IMR-90 (cell line): ENCODE data around the gene KLK11. TPM values are rescaled to one million over a fixed set of nuclear protein-coding genes. Genes with fewer than 3 reads are reported as not detected.

ENCODE experiments used
- ATAC-seq: fragments of 200-7000 bp; cut with Tn5 transposase; 2 replicates; pipeline ENCODE4 v1.9.1; 2020; ENCODE audit warnings: low read depth, mild to moderate bottlenecking, moderate library complexity
- BruUV-seq: library from RNA; stranded (reverse); fragments of 400-500 nt; replicated peaks from 2 replicates; lab custom pipeline; 2021; lab: Mats Ljungman, UMichigan
- CTCF ChIA-PET: fragments of 300-600 bp; formaldehyde crosslinking; extraction: SDS; loops from one replicate; lab custom pipeline; 2021; ENCODE audit warnings: antibody characterized with exemption; lab: Yijun Ruan, JAX
- POLR2A ChIA-PET: fragments of 300-600 bp; sonication (Branson Sonifier 250); formaldehyde crosslinking; loops from one replicate; lab custom pipeline; 2022; ENCODE audit warnings: antibody characterized with exemption; ENCODE audit not compliant: unreplicated experiment; lab: Charles Lee
- DNase-seq: peaks from one replicate; pipeline ENCODE4 v3.0.0; 2013
- H2AFZ ChIP-seq: replicated peaks from 2 replicates; pipeline ENCODE3; 2013; ENCODE audit warnings: low read length, mild to moderate bottlenecking; ENCODE audit not compliant: poor library complexity
- H2AK5ac ChIP-seq: 2 replicates; pipeline ENCODE4 v1.6.1; 2013; ENCODE audit warnings: low read depth, low read length, inconsistent platforms
- H2AK9ac ChIP-seq: replicated peaks from 2 replicates; pipeline ENCODE3; 2013; ENCODE audit warnings: mild to moderate bottlenecking, low read depth, low read length, moderate library complexity; ENCODE audit not compliant: poor library complexity
- H2BK120ac ChIP-seq: 2 replicates; pipeline ENCODE4 v1.6.1; 2013; ENCODE audit warnings: low read depth, low read length, inconsistent platforms
- H2BK15ac ChIP-seq: 3 replicates; pipeline ENCODE4 v1.6.1; 2013; ENCODE audit warnings: low read depth, low read length, inconsistent platforms
- H2BK20ac ChIP-seq: 2 replicates; pipeline ENCODE4 v1.6.1; 2013; ENCODE audit warnings: low read depth, mild to moderate bottlenecking, inconsistent platforms, low read length, moderate library complexity
- H2BK5ac ChIP-seq: 2 replicates; pipeline ENCODE4 v1.6.1; 2013; ENCODE audit warnings: mild to moderate bottlenecking, low read depth, low read length, inconsistent platforms; ENCODE audit not compliant: poor library complexity, severe bottlenecking
- H3K14ac ChIP-seq: replicated peaks from 2 replicates; pipeline ENCODE4 v1.6.1; 2013; ENCODE audit warnings: low read depth, low read length, inconsistent platforms
- H3K18ac ChIP-seq: 2 replicates; pipeline ENCODE4 v1.6.1; 2013; ENCODE audit warnings: low read depth, low read length, control low read depth
- H3K23ac ChIP-seq: 2 replicates; pipeline ENCODE4 v1.6.1; 2013; ENCODE audit warnings: low read depth, low read length, inconsistent platforms
- H3K27ac ChIP-seq: 2 replicates; pipeline ENCODE4 v1.5.1; 2013; ENCODE audit warnings: mild to moderate bottlenecking, control low read depth, low read length; ENCODE audit not compliant: insufficient read depth
- H3K27me3 ChIP-seq: 2 replicates; pipeline ENCODE4 v1.6.1; 2013; ENCODE audit warnings: low read length; ENCODE audit not compliant: control insufficient read depth, insufficient read depth
- H3K36me3 ChIP-seq: 2 replicates; pipeline ENCODE4 v1.6.1; 2013; ENCODE audit warnings: low read length, mixed read lengths; ENCODE audit not compliant: control insufficient read depth, insufficient read depth
- H3K4ac ChIP-seq: 2 replicates; pipeline ENCODE4 v1.6.1; 2013; ENCODE audit warnings: low read depth, low read length, inconsistent platforms
- H3K4me1 ChIP-seq: 2 replicates; pipeline ENCODE4 v1.6.1; 2013; ENCODE audit warnings: low read length, mixed read lengths; ENCODE audit not compliant: control insufficient read depth, insufficient read depth
- H3K4me2 ChIP-seq: 2 replicates; pipeline ENCODE4 v1.6.1; 2013; ENCODE audit warnings: low read depth, mild to moderate bottlenecking, control low read depth, low read length, moderate library complexity
- H3K4me3 ChIP-seq: 2 replicates; pipeline ENCODE4 v1.5.1; 2013; ENCODE audit warnings: low read depth, mild to moderate bottlenecking, control low read depth, low read length, moderate library complexity; ENCODE audit not compliant: insufficient read depth
- H3K56ac ChIP-seq: 2 replicates; pipeline ENCODE4 v1.6.1; 2013; ENCODE audit warnings: low read length, inconsistent platforms; ENCODE audit not compliant: insufficient read depth; ENCODE audit errors: extremely low read depth
- H3K79me1 ChIP-seq, 2 experiments: 2 replicates each; pipeline ENCODE4 v1.6.1; 2013; ENCODE audit warnings: low read length in 2 of 2, inconsistent platforms in 1 of 2, low read depth in 1 of 2
- H3K9ac ChIP-seq: 2 replicates; pipeline ENCODE4 v1.6.1; 2013; ENCODE audit warnings: low read depth, low read length, control low read depth
- H3K9me1 ChIP-seq: 2 replicates; pipeline ENCODE4 v1.6.1; 2013; ENCODE audit warnings: low read length, inconsistent platforms; ENCODE audit not compliant: insufficient read depth
- H3K9me3 ChIP-seq: 2 replicates; pipeline ENCODE4 v1.6.1; 2013; ENCODE audit warnings: low read length; ENCODE audit not compliant: control insufficient read depth, insufficient read depth
- H4K20me1 ChIP-seq: 2 replicates; pipeline ENCODE4 v1.6.1; 2013; ENCODE audit warnings: low read length, inconsistent platforms; ENCODE audit not compliant: insufficient read depth
- H4K5ac ChIP-seq: 2 replicates; pipeline ENCODE4 v1.6.1; 2013; ENCODE audit warnings: mild to moderate bottlenecking, low read depth, low read length, control low read depth
- H4K8ac ChIP-seq, 2 experiments: 2 replicates each; pipeline ENCODE4 v1.6.1; 2013; ENCODE audit warnings: low read depth in 2 of 2, low read length in 2 of 2, control low read depth in 1 of 2, inconsistent platforms in 1 of 2
- H4K91ac ChIP-seq: 2 replicates; pipeline ENCODE4 v1.6.1; 2013; ENCODE audit warnings: low read depth, low read length, inconsistent platforms; ENCODE audit not compliant: insufficient read depth
- BHLHE40 ChIP-seq: fragments of 150-350 bp; IDR thresholded peaks from 2 replicates; pipeline ENCODE4 v1.6.1; 2016; ENCODE audit warnings: mild to moderate bottlenecking, low read depth, low read length
- CEBPB ChIP-seq: IDR thresholded peaks from 2 replicates; pipeline ENCODE4 v1.6.1; 2012; ENCODE audit warnings: low read depth, low read length, improper control_type of control experiment
- CHD1 ChIP-seq: IDR thresholded peaks from 2 replicates; pipeline ENCODE4 v1.6.1; 2012; ENCODE audit warnings: low read depth, low read length, improper control_type of control experiment
- CTCF ChIP-seq: conservative IDR thresholded peaks from 2 replicates; pipeline ENCODE4 v1.5.1; 2012; ENCODE audit warnings: mild to moderate bottlenecking, low read depth, low read length, improper control_type of control experiment
- FOS ChIP-seq: fragments of 150-350 bp; IDR thresholded peaks from 2 replicates; pipeline ENCODE4 v1.6.1; 2016; ENCODE audit warnings: low read depth, low read length
- MAFK ChIP-seq: IDR thresholded peaks from 2 replicates; pipeline ENCODE4 v1.6.1; 2012; ENCODE audit warnings: low read depth, low read length, improper control_type of control experiment
- MAZ ChIP-seq: IDR thresholded peaks from 2 replicates; pipeline ENCODE4 v1.6.1; 2012; ENCODE audit warnings: low read depth, mild to moderate bottlenecking, low read length, improper control_type of control experiment, moderate library complexity, borderline replicate concordance
- MXI1 ChIP-seq: IDR thresholded peaks from 2 replicates; pipeline ENCODE4 v1.6.1; 2012; ENCODE audit warnings: low read depth, mild to moderate bottlenecking, low read length, moderate library complexity, borderline replicate concordance
- NFE2L2 ChIP-seq: fragments of 150-350 bp; IDR thresholded peaks from 2 replicates; pipeline ENCODE4 v1.6.1; 2016; ENCODE audit warnings: low read depth, mild to moderate bottlenecking, low read length
- POLR2A ChIP-seq: IDR thresholded peaks from 2 replicates; pipeline ENCODE4 v1.6.1; 2012; ENCODE audit warnings: mild to moderate bottlenecking, low read depth, low read length
- RAD21 ChIP-seq: IDR thresholded peaks from 2 replicates; pipeline ENCODE4 v1.6.1; 2012; ENCODE audit warnings: low read length, improper control_type of control experiment
- RCOR1 ChIP-seq: IDR thresholded peaks from 2 replicates; pipeline ENCODE4 v1.6.1; 2012; ENCODE audit warnings: mild to moderate bottlenecking, low read length, improper control_type of control experiment; ENCODE audit not compliant: insufficient replicate concordance
- RFX5 ChIP-seq: IDR thresholded peaks from 2 replicates; pipeline ENCODE4 v1.8.0; 2012; ENCODE audit warnings: low read depth, mild to moderate bottlenecking, low read length, moderate library complexity
- SMC3 ChIP-seq: fragments of 150-350 bp; IDR thresholded peaks from 2 replicates; pipeline ENCODE4 v1.6.1; 2016; ENCODE audit warnings: low read depth, mild to moderate bottlenecking, antibody characterized with exemption, low read length, moderate library complexity
- WGBS, 2 experiments: methylation state at CpG; one replicate each; pipeline versions ENCODE4 v1.1.5 to v1.1.7; 2013; ENCODE audit warnings: missing lambda C conversion rate in 2 of 2; ENCODE audit not compliant: insufficient read length in 1 of 2; ENCODE audit errors: extremely low coverage in 2 of 2; 5-methylcytosine and 5-hydroxymethylcytosine counted together
- dilution Hi-C: fragments of 300-500 bp; cut with HindIII; formaldehyde crosslinking; loops from one replicate; pipeline ENCODE4 v1.14.3; 2018; ENCODE audit warnings: low sequenced_read_pairs; ENCODE audit not compliant: unreplicated experiment
- in situ Hi-C: fragments of 300-500 bp; cut with MboI; formaldehyde crosslinking; loops from 3 replicates; pipeline ENCODE4 v1.14.3; 2019; ENCODE audit warnings: low sequenced_read_pairs, inconsistent platforms, mixed read lengths
- intact Hi-C: fragments of 100-400 bp; cut with micrococcal nuclease; formaldehyde crosslinking; loops from 2 replicates; pipeline ENCODE4 v1.10.0; 2022
- polyA plus RNA-seq, 3 experiments: library from polyadenylated mRNA; depleted of rRNA; stranded (reverse); fragments of >200 nt; gene quantifications; 2 replicates each; pipeline ENCODE4 v1.2.3, GENCODE V29; 2012; ENCODE audit warnings: low replicate concordance in 1 of 3
- total RNA-seq: library from RNA; depleted of rRNA; stranded (reverse); fragments of >200 nt; gene quantifications from 2 replicates; pipeline ENCODE4 v1.2.3, GENCODE V29; 2012
- TF ChIP-seq, protein P1 (sequence below): fragments of 150-350 bp; IDR thresholded peaks from 2 replicates; pipeline ENCODE4 v1.6.1; 2017; ENCODE audit warnings: mild to moderate bottlenecking, antibody characterized with exemption, low read length, low read depth
- TF ChIP-seq, protein P2 (sequence below): fragments of 150-350 bp; IDR thresholded peaks from 2 replicates; pipeline ENCODE4 v1.6.1; 2016; ENCODE audit warnings: low read depth, mild to moderate bottlenecking, low read length, moderate library complexity, borderline replicate concordance

KLK11 gene
- total and polyA plus RNA-seq, 2 of the 4 experiments (the other 2 are of a cell fraction), result not detected

- in situ Hi-C loops (no loop called here), intact Hi-C loops (no loop called here), dilution Hi-C loops (no loop called here)
- Histone ChIP-seq H3K4me2 (no peak overlapping the region), H3K23ac (no peak overlapping the region), H3K56ac (no peak overlapping the region), H3K27me3 (no peaks in the 10 kb centered on the region), H2BK20ac (no peak overlapping the region), H3K9me1 (no peaks in the 10 kb centered on the region), H3K4me3 (no peak overlapping the region), H3K4me1 (no peaks in the 10 kb centered on the region), H3K36me3 (no peaks in the 10 kb centered on the region), H2AFZ (no peak overlapping the region), H2BK5ac (no peak overlapping the region), H2BK15ac (no peak overlapping the region), H3K14ac (no peak overlapping the region), H2AK9ac (no peak overlapping the region), H3K4ac (no peak overlapping the region), H4K20me1 (no peaks in the 10 kb centered on the region; the same call in 1 of the 2 replicates), H3K79me1 (no peaks in the 10 kb centered on the region), H4K8ac (no peak overlapping the region), H2BK120ac (no peak overlapping the region), H3K9me3 (peaks cover 14% of the 10 kb centered on the region), H3K18ac (no peak overlapping the region), H3K27ac (no peak overlapping the region), H4K91ac (no peak overlapping the region), H3K9ac (no peak overlapping the region), H2AK5ac (no peak overlapping the region), H4K5ac (no peak overlapping the region)
- TF ChIP-seq MAFK (no peak), CTCF (no peak), CEBPB (no peak), NFE2L2 (no peak), CHD1 (no peak), MXI1 (no peak), FOS (no peak), SMC3 (no peak), RAD21 (no peak), RCOR1 (no peak), MAZ (no peak), BHLHE40 (no peak), RFX5 (no peak), POLR2A (no peak)
- TF ChIP-seq, protein P1, sequence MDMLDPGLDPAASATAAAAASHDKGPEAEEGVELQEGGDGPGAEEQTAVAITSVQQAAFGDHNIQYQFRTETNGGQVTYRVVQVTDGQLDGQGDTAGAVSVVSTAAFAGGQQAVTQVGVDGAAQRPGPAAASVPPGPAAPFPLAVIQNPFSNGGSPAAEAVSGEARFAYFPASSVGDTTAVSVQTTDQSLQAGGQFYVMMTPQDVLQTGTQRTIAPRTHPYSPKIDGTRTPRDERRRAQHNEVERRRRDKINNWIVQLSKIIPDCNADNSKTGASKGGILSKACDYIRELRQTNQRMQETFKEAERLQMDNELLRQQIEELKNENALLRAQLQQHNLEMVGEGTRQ, result no peak
- TF ChIP-seq, protein P2, sequence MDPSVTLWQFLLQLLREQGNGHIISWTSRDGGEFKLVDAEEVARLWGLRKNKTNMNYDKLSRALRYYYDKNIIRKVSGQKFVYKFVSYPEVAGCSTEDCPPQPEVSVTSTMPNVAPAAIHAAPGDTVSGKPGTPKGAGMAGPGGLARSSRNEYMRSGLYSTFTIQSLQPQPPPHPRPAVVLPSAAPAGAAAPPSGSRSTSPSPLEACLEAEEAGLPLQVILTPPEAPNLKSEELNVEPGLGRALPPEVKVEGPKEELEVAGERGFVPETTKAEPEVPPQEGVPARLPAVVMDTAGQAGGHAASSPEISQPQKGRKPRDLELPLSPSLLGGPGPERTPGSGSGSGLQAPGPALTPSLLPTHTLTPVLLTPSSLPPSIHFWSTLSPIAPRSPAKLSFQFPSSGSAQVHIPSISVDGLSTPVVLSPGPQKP, result no peak
- WGBS, 2 experiments, result 100% methylated on average over 2 of the region's 5 CpGs; no CpG with 5 or more reads in 1 of the 2 experiments
- BruUV-seq, result no TSS peak
- ChIA-PET POLR2A (no interaction called here), CTCF (no interaction called here)
- no peak for ATAC-seq
- no peak for DNase-seq
Measured at GRCh38 chr19:50998061-50998460, 28.4 kb downstream of the KLK11 start.
